Posterior cingulate gyrus (tissue), 11 donors: Measurements from ENCODE around the gene NTN1.
"Not testable (repeated sequence)": the region's sequence is repeated elsewhere in the genome, so short reads cannot be mapped to it uniquely, and the experiment has no call there.

Experiments used
- DNase-seq, 10 donors: peaks; one replicate each; pipeline versions ENCODE4 v3.0.0 to v3.0.0-alpha.2; 2020 to 2021; ENCODE audit warnings: mixed read lengths in 3 of 10
- intact Hi-C: fragments of 100-400 bp; cut with DNase I; formaldehyde crosslinking; loops from one replicate; pipeline ENCODE4 v1.15.1; 2023

Gene NTN1

GRCh38 chr17:9072696-9073339 lies 51.5 kb downstream of the NTN1 start:
- intact Hi-C loops: no loop called here
- peak in 3 of 10 donors; percentile 21 to 75 (median 64) for DNase-seq

- DNase-seq: peak in 1 of 10 donors; percentile 63
- intact Hi-C loops: no loop called here
Observed at GRCh38 chr17:9074131-9074530, 52.8 kb downstream of the NTN1 start.

GRCh38 chr17:9079461-9080103 lies 58.3 kb downstream of the NTN1 start:
- no peak for DNase-seq
- intact Hi-C loops: no loop called here

- intact Hi-C loops: no loop called here
- DNase-seq: no peak
Observed at GRCh38 chr17:9080296-9080914, 59.1 kb downstream of the NTN1 start.

DNA sequence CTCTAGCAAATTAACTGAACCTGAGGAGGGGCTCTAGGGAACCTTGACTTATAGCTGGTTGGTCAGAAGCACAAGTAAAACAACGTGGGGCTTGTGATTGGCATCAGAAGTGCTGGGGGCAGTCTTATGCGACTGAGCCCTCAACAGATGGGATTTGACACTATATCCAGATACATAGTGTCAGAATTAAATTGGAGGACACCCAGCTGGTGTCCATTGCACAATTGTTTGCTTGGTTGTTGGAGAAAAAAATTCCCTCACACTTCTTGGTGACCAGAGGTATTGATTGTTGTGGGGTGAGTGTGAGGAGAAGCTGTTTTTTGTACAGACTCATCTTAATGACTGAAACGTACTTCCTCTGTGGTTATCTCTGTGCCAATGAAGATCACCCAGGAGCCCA lies 59.7 kb downstream of the NTN1 start:
- intact Hi-C loops: no loop called here
- DNase-seq: no peak

DNA sequence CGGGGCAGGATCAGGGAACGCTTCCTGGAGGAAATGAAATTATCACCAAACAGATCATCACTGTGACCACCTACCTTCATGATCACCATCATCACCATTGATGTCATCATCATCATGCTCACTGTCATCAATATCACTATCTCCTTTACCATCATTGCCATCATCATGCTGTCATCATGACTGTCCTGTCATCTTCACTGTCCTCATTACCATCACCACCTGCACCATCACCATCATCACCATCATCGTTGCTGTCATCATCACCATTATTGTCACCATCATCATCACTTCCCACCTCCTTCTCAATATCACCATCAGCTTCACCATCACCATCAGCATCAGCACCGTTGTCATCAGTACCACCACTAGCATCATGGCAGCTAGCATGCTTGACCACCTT lies 65.3 kb downstream of the NTN1 start:
- intact Hi-C loops: no loop called here
- DNase-seq: no peak

DNA sequence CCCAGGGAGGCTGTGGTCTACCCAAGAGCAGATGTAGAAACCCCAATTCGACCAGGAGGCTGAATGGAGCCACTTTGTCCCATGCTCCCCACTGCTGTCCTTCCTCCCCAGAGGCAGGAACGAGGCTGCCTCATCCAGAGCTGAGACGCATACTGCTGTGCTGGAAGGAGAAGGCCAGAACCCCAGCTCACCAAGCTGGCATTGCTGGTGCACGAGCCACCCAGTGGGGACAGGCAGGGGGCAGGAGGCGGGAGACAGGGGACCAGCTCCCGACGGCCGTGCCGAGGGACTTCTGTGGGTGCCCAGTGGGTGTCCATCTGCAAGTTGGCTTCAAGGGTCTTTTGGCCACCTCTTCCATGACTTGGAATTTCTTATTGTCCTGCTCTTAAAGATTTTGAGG lies 66.6 kb downstream of the NTN1 start:
- intact Hi-C loops: no loop called here
- no peak for DNase-seq

GRCh38 chr17:9090641-9091096 lies 69.4 kb downstream of the NTN1 start:
- intact Hi-C loops: no loop called here
- DNase-seq: peak in 4 of 10 donors; percentile 5 to 84 (median 22)

- DNase-seq: no peak
- intact Hi-C loops: no loop called here
Observed at GRCh38 chr17:9094193-9094592, 72.9 kb downstream of the NTN1 start.

DNA sequence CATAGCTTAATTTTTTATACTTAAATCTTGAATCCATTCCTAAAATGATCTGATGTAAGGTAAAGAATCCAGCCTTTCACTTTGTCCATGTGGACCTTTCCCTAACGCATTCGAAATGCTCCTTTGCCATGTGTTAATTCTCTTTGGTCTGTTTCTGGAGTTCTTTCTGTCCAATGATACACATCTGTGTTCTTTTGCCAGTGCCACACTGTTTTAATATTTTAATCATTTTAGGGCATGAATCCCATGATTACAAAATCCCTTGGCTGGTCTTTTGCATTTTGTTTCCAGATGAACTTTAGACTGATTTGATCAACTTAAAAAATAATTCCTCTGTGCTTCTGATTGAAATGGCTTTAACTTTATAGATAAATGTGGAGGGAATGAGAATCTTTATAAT lies 74.1 kb downstream of the NTN1 start:
- intact Hi-C loops: no loop called here
- DNase-seq: no peak

DNA sequence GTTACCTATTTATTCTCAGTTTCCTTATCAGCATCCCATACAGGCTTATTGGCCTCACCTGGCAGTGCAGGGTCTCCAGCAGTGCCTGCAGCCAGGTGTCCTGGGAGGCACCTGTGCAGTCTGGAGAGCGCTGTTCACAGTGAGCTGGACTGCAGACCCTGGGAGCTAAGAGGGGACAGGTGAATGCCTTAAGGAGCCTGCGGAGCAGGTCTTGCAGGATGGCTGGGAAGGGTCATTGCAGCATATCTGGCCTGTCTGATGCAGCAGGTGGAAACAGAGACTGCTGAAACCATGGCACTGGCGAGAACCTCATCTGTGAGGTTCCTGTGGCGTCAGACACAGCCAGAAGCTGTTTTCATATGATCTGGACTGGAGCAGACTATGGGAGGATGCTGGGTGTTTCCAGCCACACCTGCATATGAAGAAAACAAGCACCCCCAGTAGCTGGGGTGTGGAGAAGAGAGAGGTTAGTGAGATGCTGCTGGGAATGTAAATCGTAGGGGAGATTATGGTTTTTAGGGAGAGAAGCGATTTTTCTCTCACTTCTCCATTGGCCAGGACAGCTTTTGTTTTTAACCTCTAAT lies 77.0 kb downstream of the NTN1 start:
- intact Hi-C loops: no loop called here
- no peak for DNase-seq

DNA sequence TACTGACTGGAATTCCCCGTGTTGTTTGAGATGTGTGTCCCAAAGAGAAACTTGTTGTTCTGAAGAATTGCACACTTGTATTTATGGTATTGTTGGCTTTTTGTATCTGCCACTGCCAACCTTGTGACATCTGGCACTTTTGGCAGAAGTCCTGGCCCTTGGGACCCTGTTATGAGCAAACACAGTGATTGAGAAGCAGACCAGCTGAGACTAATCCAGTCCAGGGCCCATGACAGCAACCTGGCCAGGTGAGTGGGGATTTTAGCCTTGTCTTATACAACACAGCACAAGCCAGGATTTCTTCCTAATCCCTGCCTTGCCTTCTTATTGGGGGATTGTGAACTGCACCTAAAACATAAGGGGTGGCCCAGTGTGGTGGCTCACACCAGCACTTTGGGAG lies 80.0 kb downstream of the NTN1 start:
- intact Hi-C loops: no loop called here
- DNase-seq: no peak

GRCh38 chr17:9103193-9103592 lies 81.9 kb downstream of the NTN1 start:
- intact Hi-C loops, DNase-seq: not testable (repeated sequence)

- intact Hi-C loops: no loop called here
- peak in 1 of 10 donors; percentile 75 for DNase-seq
Observed at GRCh38 chr17:9104370-9105041, 83.2 kb downstream of the NTN1 start.

DNA sequence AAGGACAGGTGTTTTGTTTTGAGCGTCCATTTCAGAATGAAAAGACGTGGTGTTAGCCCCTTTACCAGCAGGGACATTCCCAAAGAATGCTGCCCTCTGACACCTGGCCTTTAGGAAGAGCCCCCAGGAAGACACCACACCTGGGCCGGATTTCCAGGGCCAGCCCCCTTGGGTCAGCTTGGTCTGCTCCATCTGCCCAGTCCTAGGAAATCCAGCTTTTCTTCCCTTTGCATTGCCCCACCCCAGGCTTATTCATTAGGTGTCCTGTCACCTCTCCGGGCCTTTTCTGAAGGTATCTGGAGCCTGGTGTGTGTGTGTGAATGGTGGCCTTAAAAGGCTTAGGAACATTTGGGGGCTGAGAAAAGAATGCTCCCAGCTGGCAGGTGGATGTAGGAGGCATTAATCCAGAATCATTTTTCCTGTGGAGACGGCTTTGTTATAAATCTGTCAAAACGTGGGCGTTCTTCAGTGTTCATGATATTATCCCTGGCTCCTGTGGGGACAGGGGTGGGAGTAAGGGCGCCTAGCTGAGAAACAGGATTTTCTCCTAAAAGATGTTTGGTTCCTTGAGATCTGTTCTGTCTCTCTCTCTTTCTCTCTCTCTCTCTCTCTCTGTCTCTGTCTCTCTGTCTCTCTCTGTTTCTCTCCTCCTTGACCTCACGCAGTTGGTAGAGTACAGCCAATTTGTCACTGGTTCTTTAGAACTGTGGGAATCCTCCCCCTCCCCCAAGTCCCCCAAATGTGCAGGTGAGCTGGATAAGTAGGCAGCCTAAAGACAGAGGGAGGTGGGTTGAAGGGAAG lies 84.0 kb downstream of the NTN1 start:
- peak in 1 of 10 donors; percentile 62 for DNase-seq
- intact Hi-C loops: no loop called here

- DNase-seq, intact Hi-C loops: not testable (repeated sequence)
Observed at GRCh38 chr17:9106278-9106677, 85.0 kb downstream of the NTN1 start.

GRCh38 chr17:9107527-9107926 lies 86.2 kb downstream of the NTN1 start:
- intact Hi-C loops: no loop called here
- no peak for DNase-seq

DNA sequence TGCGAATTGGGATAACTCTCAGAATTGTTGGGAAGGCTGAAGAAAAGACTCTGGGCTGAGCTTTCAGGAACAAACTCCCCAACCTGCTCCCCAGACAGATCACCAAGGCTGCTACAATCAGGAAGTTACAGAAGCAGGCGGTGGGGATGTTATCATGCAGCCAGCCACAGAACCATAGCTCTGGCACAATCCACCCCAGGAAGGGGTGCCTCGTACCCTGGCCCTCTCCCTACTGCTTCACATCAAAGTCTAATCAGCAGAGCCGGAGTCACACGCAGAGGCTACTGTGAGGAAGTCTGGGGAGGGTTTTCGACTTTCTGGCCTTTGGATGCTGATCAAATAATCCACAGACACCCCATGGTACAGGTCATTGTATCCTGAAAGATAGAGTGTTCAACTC lies 86.8 kb downstream of the NTN1 start:
- DNase-seq: peak in 1 of 10 donors; percentile 27
- intact Hi-C loops: no loop called here

DNA sequence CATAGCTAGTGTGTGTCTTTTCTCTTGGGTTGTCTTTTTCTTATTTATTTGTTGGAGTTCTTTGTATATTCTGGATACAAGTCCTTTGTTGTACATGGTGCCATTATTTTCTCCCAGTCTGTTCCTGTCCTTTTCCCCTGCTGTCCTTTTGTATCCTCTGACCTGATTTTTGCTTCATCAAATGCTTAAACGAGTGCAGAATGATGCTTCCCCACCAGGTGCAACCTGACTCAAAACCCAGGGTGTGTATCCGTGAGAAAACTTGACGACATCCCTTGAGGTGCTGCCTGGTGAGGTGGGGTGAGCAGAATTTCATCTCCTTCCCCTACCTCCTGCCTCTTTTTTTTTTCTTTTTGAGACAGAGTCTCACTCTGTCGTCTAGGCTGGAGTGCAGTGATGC lies 88.6 kb downstream of the NTN1 start:
- intact Hi-C loops: loop anchor here (5.0 kb wide), 1 partner anchor 412 kb away; no protein-coding TSS in a partner anchor
- peak in 1 of 10 donors; percentile 3 for DNase-seq

DNA sequence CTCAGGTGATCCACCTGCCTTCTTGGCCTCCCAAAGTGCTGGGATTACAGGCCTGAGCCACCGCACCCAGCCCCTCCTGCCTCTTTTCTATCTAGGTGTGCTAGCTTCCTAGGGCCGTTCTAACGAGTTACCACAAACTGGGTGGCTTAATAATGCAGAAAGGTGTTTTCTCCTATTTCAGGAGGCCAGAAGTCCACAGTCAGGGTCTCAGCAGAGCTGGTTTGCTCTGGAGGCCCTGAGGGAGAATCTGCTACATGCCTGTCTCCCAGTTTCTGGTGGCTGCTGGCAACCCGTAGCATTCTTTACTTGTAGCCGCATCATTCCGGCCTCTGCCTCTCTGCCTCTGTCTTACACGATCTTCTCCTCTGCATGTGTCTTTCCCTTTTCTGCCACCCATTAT lies 89.2 kb downstream of the NTN1 start:
- DNase-seq: peak in 1 of 10 donors; percentile 18
- intact Hi-C loops: loop anchor here (5.0 kb wide), 1 partner anchor 412 kb away; no protein-coding TSS in a partner anchor
